CD4-positive, alpha-beta T cell treated with Interleukin-17A for 4 hours (primary cell): Measurements from ENCODE around the gene SAMD8.

Experiments used
- DNase-seq: peaks from one replicate; pipeline ENCODE4 v3.0.0-alpha.2; 2020; ENCODE audit warnings: mixed read lengths

Gene SAMD8

GRCh38 chr10:75229971-75230370 is 118.5 kb downstream of the SAMD8 start:
- DNase-seq, result no peak

GRCh38 chr10:75230600-75231038 is 119.2 kb downstream of the SAMD8 start:
- DNase-seq, result peak; percentile 95
